GM12801 (cell line): ENCODE data around the gene ZNF708.

Experiments
- TF ChIP-seq, protein P1 (sequence below): IDR thresholded peaks from one replicate; pipeline ENCODE4 v1.5.1; 2011; ENCODE audit warnings: control low read depth; ENCODE audit not compliant: insufficient read length; ENCODE audit errors: extremely low read depth

Gene ZNF708

DNA sequence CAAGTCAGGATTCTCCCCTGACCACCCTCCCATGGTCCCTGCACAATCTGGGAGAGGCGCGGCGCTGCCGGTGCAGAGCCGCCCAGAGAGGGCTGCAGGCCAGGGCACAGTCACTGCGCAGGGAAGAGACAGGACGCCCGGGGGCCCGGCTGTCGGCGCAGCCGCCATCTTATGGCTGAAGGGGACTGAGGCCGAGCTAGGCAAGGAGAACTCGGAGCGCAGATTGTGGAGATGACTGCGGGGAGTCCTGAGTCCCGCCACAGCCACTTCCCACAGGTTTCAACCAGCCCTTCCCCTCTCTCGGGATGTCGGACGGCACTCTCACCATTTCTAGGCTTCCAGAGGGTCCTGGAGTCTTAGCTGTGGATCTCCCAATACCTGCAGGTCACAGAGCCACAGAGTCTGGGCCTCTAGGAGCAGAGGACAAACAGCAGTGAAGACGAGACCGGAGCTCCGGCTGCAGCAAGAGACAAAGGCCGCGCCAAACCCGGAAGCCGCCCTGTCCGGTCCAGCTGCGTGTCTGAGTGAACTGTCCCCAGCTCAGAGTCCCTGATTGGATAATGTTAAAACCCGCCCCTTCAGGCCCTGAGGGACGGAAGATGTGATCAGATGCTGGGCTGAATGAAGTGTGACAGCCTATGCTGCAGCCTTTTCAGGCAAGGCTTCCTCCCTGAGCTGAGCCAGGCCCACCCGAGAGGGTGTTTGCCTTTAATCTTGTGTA is at the start of gene ZNF708:
TSS of gene ZNF708 (minus strand) at position 526 of the 721 bp plus-strand sequence. CDS start at position 328, 198 bp downstream.
- TF ChIP-seq, protein P1, sequence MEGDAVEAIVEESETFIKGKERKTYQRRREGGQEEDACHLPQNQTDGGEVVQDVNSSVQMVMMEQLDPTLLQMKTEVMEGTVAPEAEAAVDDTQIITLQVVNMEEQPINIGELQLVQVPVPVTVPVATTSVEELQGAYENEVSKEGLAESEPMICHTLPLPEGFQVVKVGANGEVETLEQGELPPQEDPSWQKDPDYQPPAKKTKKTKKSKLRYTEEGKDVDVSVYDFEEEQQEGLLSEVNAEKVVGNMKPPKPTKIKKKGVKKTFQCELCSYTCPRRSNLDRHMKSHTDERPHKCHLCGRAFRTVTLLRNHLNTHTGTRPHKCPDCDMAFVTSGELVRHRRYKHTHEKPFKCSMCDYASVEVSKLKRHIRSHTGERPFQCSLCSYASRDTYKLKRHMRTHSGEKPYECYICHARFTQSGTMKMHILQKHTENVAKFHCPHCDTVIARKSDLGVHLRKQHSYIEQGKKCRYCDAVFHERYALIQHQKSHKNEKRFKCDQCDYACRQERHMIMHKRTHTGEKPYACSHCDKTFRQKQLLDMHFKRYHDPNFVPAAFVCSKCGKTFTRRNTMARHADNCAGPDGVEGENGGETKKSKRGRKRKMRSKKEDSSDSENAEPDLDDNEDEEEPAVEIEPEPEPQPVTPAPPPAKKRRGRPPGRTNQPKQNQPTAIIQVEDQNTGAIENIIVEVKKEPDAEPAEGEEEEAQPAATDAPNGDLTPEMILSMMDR = no peak

GRCh38 chr19:21362291-21362690 is 33.1 kb upstream of the ZNF708 start:
- TF ChIP-seq, protein P1 = no peak

GRCh38 chr19:21358768-21359451 is 29.7 kb upstream of the ZNF708 start, which contains the start of gene ZNF738:
Gene ZNF738, plus strand, starts transcription at chr19:21359000. Its CDS starts 141 bp downstream, at chr19:21359141.
- TF ChIP-seq, protein P1 = no peak

DNA sequence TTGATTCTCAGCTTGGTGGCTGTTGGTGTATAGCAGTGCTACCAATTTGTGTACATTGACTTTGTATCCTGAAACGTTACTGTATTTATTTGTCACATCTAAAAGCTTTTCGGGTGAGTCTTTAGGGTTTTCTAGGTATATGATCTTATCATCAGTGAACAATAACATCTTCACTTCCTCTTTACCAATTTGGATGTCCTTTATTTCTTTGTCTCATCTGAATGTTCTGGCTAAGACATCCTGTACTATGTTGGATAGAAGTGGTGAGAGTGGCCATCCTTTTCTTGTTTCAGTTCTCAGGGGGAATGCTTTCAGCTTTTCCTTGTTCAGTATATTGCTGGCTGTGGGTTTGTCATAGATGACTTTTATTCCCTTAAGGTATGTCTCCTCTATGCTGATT is 23.6 kb upstream of the ZNF708 start:
- TF ChIP-seq, protein P1 = no peak

- TF ChIP-seq, protein P1 = no peak
Observed at GRCh38 chr19:21335721-21336120, 6.5 kb upstream of the ZNF708 start.

DNA sequence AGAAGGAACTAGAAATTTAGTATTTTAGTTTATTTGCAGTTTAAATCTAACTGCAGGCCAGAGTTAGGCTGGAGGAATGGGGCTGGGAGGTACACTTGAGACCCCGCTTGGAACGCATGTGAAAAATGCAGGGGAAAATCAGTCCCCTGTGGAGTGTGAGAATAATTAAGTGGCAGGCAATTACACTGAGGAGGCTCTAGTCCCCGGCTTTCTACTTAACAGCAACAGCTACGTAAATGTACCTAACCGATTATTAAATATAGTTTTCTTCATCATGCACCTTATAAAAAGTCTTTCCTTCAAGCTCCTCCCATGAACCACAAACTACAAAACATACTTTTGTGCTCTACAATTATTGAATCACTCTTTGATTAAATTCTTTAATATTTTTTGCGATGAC is 804 bp downstream of the ZNF708 start:
- TF ChIP-seq, protein P1 = no peak

- TF ChIP-seq, protein P1 = no peak
Observed at GRCh38 chr19:21326169-21326568, 3.0 kb downstream of the ZNF708 start.
